Rectal smooth muscle tissue (tissue), 1 donor: Measurements from ENCODE around the gene IFIT2.

Experiments used
- H3K27ac ChIP-seq: one replicate; pipeline ENCODE4 v1.7.0; 2013; ENCODE audit warnings: low read depth, low read length, inconsistent platforms
- H3K27me3 ChIP-seq: one replicate; pipeline ENCODE4 v1.7.0; 2013; ENCODE audit warnings: low read length; ENCODE audit not compliant: control insufficient read depth, insufficient read depth
- H3K36me3 ChIP-seq: one replicate; pipeline ENCODE4 v1.7.0; 2013; ENCODE audit warnings: low read length; ENCODE audit not compliant: control insufficient read depth, insufficient read depth
- H3K4me1 ChIP-seq: one replicate; pipeline ENCODE4 v1.7.0; 2013; ENCODE audit warnings: low read length; ENCODE audit not compliant: control insufficient read depth, insufficient read depth
- H3K4me3 ChIP-seq: one replicate; pipeline ENCODE4 v1.7.0; 2013; ENCODE audit warnings: low read length
- H3K9ac ChIP-seq: one replicate; pipeline ENCODE4 v1.7.0; 2013; ENCODE audit warnings: low read length

The IFIT2 gene

GRCh38 chr10:89303161-89303560 is 1.3 kb downstream of the IFIT2 start:
- Histone ChIP-seq H3K4me3 (peak overlapping the region; percentile 39), H3K36me3 (no peaks in the 10 kb centered on the region), H3K27ac (peak overlapping the region; percentile 90), H3K27me3 (no peaks in the 10 kb centered on the region), H3K4me1 (peaks cover 12% of the 10 kb centered on the region), H3K9ac (no peak overlapping the region)

GRCh38 chr10:89304026-89304425 is 2.2 kb downstream of the IFIT2 start:
- Histone ChIP-seq H3K27me3 (no peaks in the 10 kb centered on the region), H3K27ac (no peak overlapping the region), H3K4me3 (no peak overlapping the region), H3K36me3 (no peaks in the 10 kb centered on the region), H3K9ac (no peak overlapping the region), H3K4me1 (peaks cover 12% of the 10 kb centered on the region)

- H3K27ac ChIP-seq, result no peak overlapping the region
- H3K4me1 ChIP-seq, result peaks cover 12% of the 10 kb centered on the region
- H3K27me3 ChIP-seq, result no peaks in the 10 kb centered on the region
- no peak overlapping the region for H3K9ac ChIP-seq
- no peaks in the 10 kb centered on the region for H3K36me3 ChIP-seq
- H3K4me3 ChIP-seq, result no peak overlapping the region
Observed at GRCh38 chr10:89304446-89304845, 2.6 kb downstream of the IFIT2 start.

GRCh38 chr10:89304925-89305324 is 3.1 kb downstream of the IFIT2 start:
- Histone ChIP-seq H3K36me3 (no peaks in the 10 kb centered on the region), H3K9ac (no peak overlapping the region), H3K4me1 (peaks cover 12% of the 10 kb centered on the region), H3K27ac (no peak overlapping the region), H3K4me3 (no peak overlapping the region), H3K27me3 (no peaks in the 10 kb centered on the region)

GRCh38 chr10:89305766-89306433 is 4.1 kb downstream of the IFIT2 start:
- no peak overlapping the region for H3K4me3 ChIP-seq
- H3K27ac ChIP-seq, result no peak overlapping the region
- H3K27me3 ChIP-seq, result no peaks in the 10 kb centered on the region
- H3K9ac ChIP-seq, result no peak overlapping the region
- no peaks in the 10 kb centered on the region for H3K36me3 ChIP-seq
- peaks cover 12% of the 10 kb centered on the region for H3K4me1 ChIP-seq

GRCh38 chr10:89306434-89307268 is 4.8 kb downstream of the IFIT2 start:
- Histone ChIP-seq H3K4me3 (no peak overlapping the region), H3K27ac (no peak overlapping the region), H3K4me1 (peaks cover 8% of the 10 kb centered on the region), H3K9ac (no peak overlapping the region), H3K27me3 (no peaks in the 10 kb centered on the region), H3K36me3 (no peaks in the 10 kb centered on the region)

GRCh38 chr10:89307269-89307577 is 5.4 kb downstream of the IFIT2 start:
- Histone ChIP-seq H3K9ac (no peak overlapping the region), H3K36me3 (no peaks in the 10 kb centered on the region), H3K4me3 (no peak overlapping the region), H3K27ac (no peak overlapping the region), H3K4me1 (peaks cover 8% of the 10 kb centered on the region), H3K27me3 (no peaks in the 10 kb centered on the region)

GRCh38 chr10:89308266-89308665 is 6.4 kb downstream of the IFIT2 start:
- Histone ChIP-seq H3K4me1 (peaks cover under 1% of the 10 kb centered on the region), H3K9ac (no peak overlapping the region), H3K36me3 (no peaks in the 10 kb centered on the region), H3K27me3 (no peaks in the 10 kb centered on the region), H3K4me3 (no peak overlapping the region), H3K27ac (no peak overlapping the region)

- H3K27me3 ChIP-seq, result no peaks in the 10 kb centered on the region
- no peak overlapping the region for H3K4me3 ChIP-seq
- no peaks in the 10 kb centered on the region for H3K36me3 ChIP-seq
- no peak overlapping the region for H3K27ac ChIP-seq
- no peaks in the 10 kb centered on the region for H3K4me1 ChIP-seq
- H3K9ac ChIP-seq, result no peak overlapping the region
Observed at GRCh38 chr10:89308736-89309135, 6.9 kb downstream of the IFIT2 start.

GRCh38 chr10:89309156-89310055 is 7.6 kb downstream of the IFIT2 start:
- no peak overlapping the region for H3K27ac ChIP-seq
- H3K27me3 ChIP-seq, result no peaks in the 10 kb centered on the region
- no peak overlapping the region for H3K4me3 ChIP-seq
- H3K4me1 ChIP-seq, result no peaks in the 10 kb centered on the region
- H3K9ac ChIP-seq, result no peak overlapping the region
- no peaks in the 10 kb centered on the region for H3K36me3 ChIP-seq

GRCh38 chr10:89310056-89310893 is 8.4 kb downstream of the IFIT2 start:
- Histone ChIP-seq H3K4me1 (no peaks in the 10 kb centered on the region), H3K9ac (no peak overlapping the region), H3K4me3 (no peak overlapping the region), H3K27ac (no peak overlapping the region), H3K36me3 (no peaks in the 10 kb centered on the region), H3K27me3 (no peaks in the 10 kb centered on the region)

GRCh38 chr10:89312973-89313372 is 11.1 kb downstream of the IFIT2 start:
- Histone ChIP-seq H3K36me3 (no peaks in the 10 kb centered on the region), H3K27ac (no peak overlapping the region), H3K27me3 (no peaks in the 10 kb centered on the region), H3K4me1 (no peaks in the 10 kb centered on the region), H3K9ac (no peak overlapping the region), H3K4me3 (no peak overlapping the region)
